Activated T-cell treated with anti-CD3 and anti-CD28 coated beads for 24 hours (primary cell): ENCODE data around the gene TREM2.
"Not testable (repeated sequence)": the region's sequence is repeated elsewhere in the genome, so short reads cannot be mapped to it uniquely, and the experiment has no call there.

Source experiments
- DNase-seq: peaks from one replicate; pipeline ENCODE4 v3.0.0-alpha.2; 2020; ENCODE audit warnings: low read depth

The TREM2 gene

GRCh38 chr6:41162687-41163418, at the start of gene TREM2:
TREM2 (minus strand) TSS chr6:41163116; CDS start chr6:41163082, 34 bp downstream.
- no peak for DNase-seq

DNA sequence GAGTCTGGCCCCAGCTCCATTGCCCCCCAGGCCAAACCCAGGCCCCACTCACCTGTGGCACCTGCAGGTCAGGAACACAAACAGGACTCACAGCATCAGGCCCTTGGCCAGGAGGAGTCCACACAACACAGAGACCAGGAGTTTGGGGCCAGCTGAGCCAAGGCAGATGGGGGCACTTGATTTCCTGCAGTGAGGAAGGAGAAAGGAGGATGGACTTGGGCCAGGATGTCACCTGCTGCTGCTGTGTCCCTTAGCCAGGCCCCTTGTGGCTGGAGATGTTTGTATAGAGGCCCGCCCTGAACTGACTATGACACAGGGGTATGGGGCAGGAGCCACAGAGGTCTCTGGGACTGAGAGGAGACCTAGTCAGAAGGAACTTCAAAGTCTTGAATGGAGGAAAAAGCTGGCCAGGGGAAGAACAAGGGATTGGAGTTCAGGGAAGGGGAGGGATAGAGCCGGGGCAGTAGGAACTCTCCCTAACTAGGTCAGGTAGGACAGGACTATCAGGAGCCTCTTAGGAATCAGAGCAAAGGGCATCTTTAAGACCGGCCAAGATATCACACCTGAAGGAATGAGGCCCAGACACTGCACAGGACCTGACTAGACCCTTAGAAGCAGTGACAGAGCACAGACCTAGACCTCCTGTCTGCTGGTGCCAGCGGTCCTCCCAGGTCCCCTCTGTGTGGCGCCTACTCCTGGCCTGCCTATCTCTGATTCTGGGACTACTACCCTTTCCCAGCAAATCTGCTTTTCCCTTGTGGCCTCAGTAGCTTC, 46.8 kb upstream of the TREM2 start:
- no peak for DNase-seq

GRCh38 chr6:41208439-41209106, 45.7 kb upstream of the TREM2 start:
- DNase-seq = no peak

- DNase-seq = no peak
Measured at GRCh38 chr6:41204156-41204555, 41.2 kb upstream of the TREM2 start.

- no peak for DNase-seq
Measured at GRCh38 chr6:41201764-41202173, 38.9 kb upstream of the TREM2 start.

DNA sequence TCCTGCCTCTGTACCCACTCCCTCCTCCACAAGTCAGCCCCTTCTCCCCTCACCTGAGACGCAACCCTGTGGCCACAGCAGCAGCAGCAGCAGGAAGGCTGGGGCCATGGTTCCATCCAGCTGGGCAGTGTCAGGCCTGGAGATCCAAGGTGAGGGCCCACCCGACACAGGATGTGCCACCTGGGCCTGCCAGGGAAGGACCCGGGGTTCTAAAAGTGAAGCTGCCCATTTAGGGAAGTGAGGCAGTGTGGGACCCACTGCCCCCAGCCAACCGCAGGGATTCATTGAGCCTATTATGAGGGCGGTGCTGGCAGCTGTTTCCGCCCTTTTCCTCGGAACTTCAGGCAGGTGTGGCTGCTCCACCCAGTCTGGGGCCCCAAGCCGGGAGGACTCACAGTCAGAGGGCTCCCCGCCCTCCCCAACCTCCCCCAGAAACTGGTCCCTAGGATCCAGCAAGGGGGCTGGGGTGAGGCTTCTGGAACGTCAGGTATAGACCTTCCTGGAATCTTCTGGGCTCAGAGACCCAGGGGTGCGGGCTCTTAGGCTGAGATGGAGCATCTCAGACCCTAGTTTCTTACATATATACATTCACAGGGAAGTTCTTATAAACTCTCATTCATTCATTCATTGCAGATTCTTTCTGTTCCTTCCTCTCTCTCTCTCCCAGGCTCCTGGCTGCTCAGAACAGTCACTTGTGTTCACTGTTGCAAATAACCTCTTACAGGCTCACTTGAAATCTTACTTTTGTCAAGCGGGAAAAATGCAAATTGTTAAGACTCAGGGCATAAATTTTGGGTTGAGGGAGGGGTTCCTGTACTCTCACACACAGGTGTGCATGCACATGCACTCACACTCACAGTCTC, 38.2 kb upstream of the TREM2 start, which contains the start of gene TREML2:
TREML2 (minus strand) TSS at position 249 of the 863 bp plus-strand sequence; CDS start at position 108, 141 bp downstream.
- no peak for DNase-seq

DNA sequence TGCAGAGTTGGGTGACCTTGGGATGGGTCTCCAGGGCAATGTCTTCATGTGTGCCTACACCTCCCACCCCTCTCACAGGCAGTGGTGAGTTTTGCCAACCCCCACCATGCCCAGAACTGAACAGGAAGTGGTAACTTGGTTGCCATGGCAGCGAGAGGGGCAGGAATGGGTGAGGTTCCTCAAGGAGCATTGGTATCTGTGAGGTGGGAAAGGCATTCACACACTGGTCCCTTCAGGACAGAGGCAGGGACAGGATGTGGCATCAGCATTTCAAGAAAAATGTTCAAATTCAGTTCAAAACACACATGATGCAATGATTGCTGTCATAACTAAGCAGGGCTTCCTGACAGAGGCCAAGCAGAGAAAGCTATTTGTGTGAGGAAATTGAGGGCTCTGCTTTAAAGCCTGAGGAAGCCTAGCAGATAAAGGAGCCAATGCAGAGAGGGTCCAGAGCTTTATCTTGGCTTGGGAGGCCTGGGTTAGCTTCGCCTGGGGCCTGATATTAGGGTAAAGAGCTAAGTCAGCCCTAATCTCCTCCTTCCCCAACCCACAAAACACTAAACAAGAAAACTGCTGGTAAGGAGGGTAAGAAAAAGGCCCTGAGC, 37.5 kb upstream of the TREM2 start:
- peak; percentile 25 for DNase-seq

DNA sequence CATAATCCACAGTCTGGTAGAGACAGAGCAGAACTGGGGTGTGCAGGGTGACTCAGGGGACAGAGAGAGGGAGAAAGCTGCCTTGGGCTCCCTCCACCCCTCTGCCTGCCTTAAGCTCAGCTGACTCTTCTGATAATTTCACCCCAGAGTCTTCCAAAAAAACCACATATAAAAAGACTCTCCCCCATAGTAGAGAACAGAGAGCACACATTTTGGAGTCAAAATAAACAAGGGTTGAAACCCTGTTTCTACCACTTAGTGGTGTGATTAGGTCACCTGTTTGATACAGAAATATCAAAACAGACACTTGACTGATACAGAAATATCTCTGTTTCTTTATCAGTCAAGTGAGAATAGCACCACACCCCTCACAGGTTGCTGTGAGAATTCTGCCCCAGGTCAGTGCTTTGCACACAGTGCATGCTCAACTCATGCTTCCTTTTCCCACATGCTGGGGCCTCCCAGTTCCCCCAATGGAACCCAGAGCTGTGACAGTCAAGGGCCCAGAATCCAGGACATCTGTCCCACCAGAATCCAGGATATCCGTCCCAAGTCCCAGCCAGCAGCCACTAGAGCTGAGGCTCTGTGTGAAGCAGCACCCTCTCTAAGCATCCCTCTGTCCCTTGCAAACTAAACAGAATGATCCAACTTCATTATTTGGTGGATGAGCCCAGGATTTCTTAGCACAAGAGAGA, 36.8 kb upstream of the TREM2 start:
- DNase-seq = peak; percentile 11

DNA sequence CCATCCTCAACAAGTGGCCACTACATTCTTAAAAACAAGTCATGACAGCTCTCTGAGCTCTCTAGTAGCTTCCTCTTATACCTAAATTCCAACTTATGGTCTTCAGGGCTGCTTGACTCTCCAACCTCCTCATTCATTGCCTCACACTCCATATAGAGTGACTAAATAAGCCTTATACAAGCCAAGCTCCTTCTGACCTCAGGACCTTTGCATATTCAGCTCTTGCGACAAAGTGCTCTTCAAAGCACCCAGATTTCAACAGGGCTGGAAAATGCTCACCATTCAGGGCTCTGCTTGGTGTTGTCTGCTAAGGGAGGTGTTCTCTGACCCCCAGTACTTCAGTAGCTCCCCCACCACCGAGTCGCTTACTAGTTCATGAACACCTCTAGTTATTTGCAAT, 34.3 kb upstream of the TREM2 start:
- DNase-seq = no peak

GRCh38 chr6:41194386-41194785, 31.5 kb upstream of the TREM2 start:
- DNase-seq = no peak

GRCh38 chr6:41193884-41194283, 31.0 kb upstream of the TREM2 start:
- DNase-seq = no peak

- no peak for DNase-seq
Measured at GRCh38 chr6:41193171-41193734, 30.3 kb upstream of the TREM2 start.

DNA sequence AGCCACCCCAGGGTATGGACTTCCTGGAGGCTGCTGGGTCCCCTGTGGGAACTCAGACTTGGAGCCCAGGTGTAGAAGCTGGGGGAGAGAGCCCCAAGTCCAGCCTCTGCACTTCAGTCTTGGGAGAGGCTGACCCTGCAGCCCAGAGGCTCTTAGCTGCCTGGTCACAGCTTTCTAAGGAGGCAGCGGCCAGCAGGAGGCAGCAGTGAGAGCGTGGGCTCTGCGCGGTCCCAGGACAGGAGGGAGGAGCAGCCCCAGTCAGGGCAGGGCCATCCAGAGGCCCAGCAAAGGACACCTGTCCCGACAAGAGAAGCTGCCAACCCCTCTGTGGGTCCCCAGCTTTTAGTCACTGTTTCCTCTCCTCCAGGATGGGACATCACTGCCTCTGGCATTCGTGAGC, 28.7 kb upstream of the TREM2 start:
- no peak for DNase-seq

DNA sequence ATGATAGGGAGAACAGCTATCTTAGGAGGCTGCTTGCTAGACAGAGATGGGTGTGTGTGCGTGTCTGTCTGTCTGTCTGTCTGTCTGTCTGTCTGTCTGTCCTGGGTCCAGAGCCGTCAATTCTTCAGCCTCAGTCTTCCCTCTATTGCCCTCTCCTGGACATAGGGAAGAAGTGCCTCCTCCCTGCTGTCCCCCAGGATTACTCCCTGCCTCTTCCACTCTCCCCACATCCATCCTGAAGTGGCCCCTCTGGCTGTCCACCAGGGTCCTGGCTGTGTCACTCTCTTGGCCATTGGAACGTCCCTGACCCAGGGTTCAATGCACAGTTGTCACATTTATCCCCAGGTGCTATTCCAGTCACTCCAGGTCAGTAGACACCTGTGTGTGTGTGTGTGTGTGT, 27.9 kb upstream of the TREM2 start:
- DNase-seq = no peak

- no peak for DNase-seq
Measured at GRCh38 chr6:41189967-41190366, 27.1 kb upstream of the TREM2 start.

GRCh38 chr6:41189046-41189445, 26.1 kb upstream of the TREM2 start:
- not testable (repeated sequence) for DNase-seq

- DNase-seq = no peak
Measured at GRCh38 chr6:41187924-41188886, 25.3 kb upstream of the TREM2 start.

DNA sequence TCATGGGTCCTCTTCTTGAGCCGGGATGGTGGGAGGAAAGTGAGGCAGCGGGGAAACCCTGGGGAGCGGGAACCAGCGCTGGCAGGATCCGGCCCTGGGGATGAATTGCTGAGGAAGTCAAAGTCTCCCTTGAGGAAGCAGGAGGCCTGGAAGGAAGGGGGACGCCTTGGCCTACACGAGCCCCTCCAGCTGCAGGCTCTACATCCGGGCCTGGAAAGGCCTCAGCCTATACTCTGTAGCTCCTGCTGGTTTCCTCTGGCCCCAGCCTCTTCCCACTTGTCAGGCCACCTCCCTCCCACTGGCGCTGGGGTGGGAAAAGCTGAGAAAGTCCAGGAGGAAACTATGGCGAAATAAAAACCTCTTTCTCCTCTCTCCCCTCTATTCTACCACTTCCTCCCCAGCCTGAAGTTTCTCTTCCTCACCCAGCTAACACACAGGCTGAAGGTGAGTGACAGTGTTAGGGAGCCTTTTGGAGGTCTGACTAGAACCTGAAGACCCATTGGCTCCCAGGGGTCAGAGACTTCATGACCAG, 23.2 kb upstream of the TREM2 start:
- DNase-seq = no peak

DNA sequence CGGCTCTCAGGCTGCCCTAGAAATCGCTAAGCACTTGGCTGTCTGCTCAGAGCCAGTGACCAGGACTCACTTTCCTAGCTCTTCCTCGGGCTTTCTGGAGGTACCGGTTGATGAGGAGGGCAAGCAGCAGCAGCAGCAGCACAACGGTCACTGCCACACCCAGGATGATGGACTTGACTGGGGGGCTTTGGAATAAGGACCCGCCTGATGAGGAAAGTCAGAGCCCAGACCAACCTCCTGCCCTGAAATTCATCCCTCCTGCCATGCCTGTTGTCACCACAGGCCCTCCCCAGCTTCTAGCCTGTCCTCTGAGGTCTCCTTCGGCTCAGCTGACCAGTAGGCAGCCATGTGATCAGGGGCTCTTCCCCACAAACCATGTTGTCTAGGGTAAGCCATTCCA, 21.8 kb upstream of the TREM2 start:
- no peak for DNase-seq
